SK-N-SH (cell line): ENCODE data around the gene RSRC1. TPM values are rescaled to one million over a fixed set of nuclear protein-coding genes. Genes with fewer than 3 reads are reported as not detected.

Experiments
- CTCF ChIA-PET: fragments of 300-600, 350-600 bp; formaldehyde crosslinking; extraction: SDS; loops from one replicate; lab custom pipeline; 2021; lab: Yijun Ruan, JAX
- POLR2A ChIA-PET: fragments of 350-600 bp; sonication (Branson Sonifier 250); formaldehyde crosslinking; extraction: SDS; loops from one replicate; lab custom pipeline; 2020; ENCODE audit warnings: antibody characterized with exemption, inconsistent platforms; lab: Yijun Ruan, JAX
- DNase-seq: peaks from one replicate; pipeline ENCODE4 v3.0.0; 2012
- H2AFZ ChIP-seq: fragments of 200-600 bp; sonication (generic); 2 replicates; pipeline ENCODE4 v1.8.1; 2016; ENCODE audit warnings: antibody characterized with exemption, mild to moderate bottlenecking, low read depth
- H3F3A ChIP-seq: fragments of 200-600 bp; sonication (generic); replicated peaks from 2 replicates; pipeline ENCODE3; 2016; ENCODE audit warnings: antibody characterized with exemption, mild to moderate bottlenecking; ENCODE audit not compliant: insufficient read depth
- H3K27ac ChIP-seq, 2 experiments: fragments of 200-500 bp in 1 of 2; fragments of 200-600 bp in 1 of 2; sonication (Bioruptor generic) in 1 of 2; sonication (generic), shearing (Covaris generic) in 1 of 2; 2 replicates each; pipeline versions ENCODE4 v1.5.1 to v1.6.1; 2014 to 2016; ENCODE audit warnings: low read depth in 2 of 2, inconsistent platforms in 1 of 2, low read length in 1 of 2, mild to moderate bottlenecking in 1 of 2, mixed read lengths in 1 of 2
- H3K27me3 ChIP-seq: fragments of 200-600 bp; sonication (generic), shearing (Covaris generic); 2 replicates; pipeline ENCODE4 v1.6.1; 2016; ENCODE audit warnings: mixed run types; ENCODE audit not compliant: insufficient read depth
- H3K36me3 ChIP-seq, 2 experiments: fragments of 200-500 bp in 1 of 2; fragments of 200-600 bp in 1 of 2; sonication (Bioruptor generic) in 1 of 2; sonication (generic) in 1 of 2; replicated peaks in 1 of 2; 2 replicates each; pipeline versions ENCODE3 to v1.5.1; 2014 to 2016; ENCODE audit warnings: low read length in 1 of 2, mild to moderate bottlenecking in 1 of 2; ENCODE audit not compliant: insufficient read depth in 2 of 2, control insufficient read depth in 1 of 2
- H3K4me1 ChIP-seq, 2 experiments: fragments of 200-500 bp in 1 of 2; fragments of 200-600 bp in 1 of 2; sonication (Bioruptor generic) in 1 of 2; sonication (generic), shearing (Covaris generic) in 1 of 2; 2 replicates each; pipeline versions ENCODE4 v1.5.1 to v1.6.1; 2014 to 2016; ENCODE audit warnings: low read depth in 1 of 2, low read length in 1 of 2, mixed run types in 1 of 2; ENCODE audit not compliant: insufficient read depth in 2 of 2, control insufficient read depth in 1 of 2
- H3K4me2 ChIP-seq: fragments of 200-600 bp; sonication (generic), shearing (Covaris generic); 2 replicates; pipeline ENCODE4 v1.6.1; 2017; ENCODE audit warnings: mixed run types
- H3K4me3 ChIP-seq, 2 experiments: fragments of 200-500 bp in 1 of 2; fragments of 200-600 bp in 1 of 2; sonication (Bioruptor generic) in 1 of 2; sonication (generic), shearing (Covaris generic) in 1 of 2; 2 replicates each; pipeline versions ENCODE4 v1.5.1 to v1.8.1; 2014 to 2016; ENCODE audit warnings: low read depth in 2 of 2, inconsistent platforms in 1 of 2, low read length in 1 of 2, mild to moderate bottlenecking in 1 of 2, mixed read lengths in 1 of 2, moderate library complexity in 1 of 2
- H3K79me2 ChIP-seq: fragments of 200-600 bp; sonication (generic); 2 replicates; pipeline ENCODE4 v1.8.1; 2017; ENCODE audit warnings: mild to moderate bottlenecking; ENCODE audit not compliant: insufficient read depth
- H3K9ac ChIP-seq: fragments of 200-600 bp; sonication (generic); 2 replicates; pipeline ENCODE4 v1.6.1; 2017; ENCODE audit warnings: mixed run types
- H3K9me2 ChIP-seq: fragments of 200-600 bp; sonication (generic); 2 replicates; pipeline ENCODE4 v1.6.1; 2017; ENCODE audit warnings: mixed run types
- H3K9me3 ChIP-seq: fragments of 200-600 bp; sonication (generic); 2 replicates; pipeline ENCODE4 v1.6.1; 2017; ENCODE audit warnings: mixed run types, mild to moderate bottlenecking, moderate library complexity
- H4K20me1 ChIP-seq: fragments of 200-600 bp; sonication (generic); 2 replicates; pipeline ENCODE4 v1.6.1; 2017; ENCODE audit warnings: mild to moderate bottlenecking, mixed run types; ENCODE audit not compliant: insufficient read depth
- CHD2 ChIP-seq: fragments of 150-350 bp; IDR thresholded peaks from 2 replicates; pipeline ENCODE4 v1.6.1; 2018; ENCODE audit warnings: low read length; ENCODE audit not compliant: partially characterized antibody
- CTCF ChIP-seq: fragments of 200-600 bp; sonication (generic); IDR thresholded peaks from 2 replicates; pipeline ENCODE4 v1.6.1; 2017; ENCODE audit warnings: antibody characterized with exemption, mild to moderate bottlenecking, moderate library complexity
- ELF1 ChIP-seq: IDR thresholded peaks from 2 replicates; pipeline ENCODE4 v1.4.0; 2012
- FOSL2 ChIP-seq: IDR thresholded peaks from 2 replicates; pipeline ENCODE4 v1.4.0; 2012; ENCODE audit warnings: low read depth, mild to moderate bottlenecking, moderate library complexity, borderline replicate concordance
- FOXM1 ChIP-seq: IDR thresholded peaks from 2 replicates; pipeline ENCODE4 v1.4.0; 2012; ENCODE audit warnings: low read depth, mild to moderate bottlenecking
- GABPA ChIP-seq: IDR thresholded peaks from 2 replicates; pipeline ENCODE4 v1.4.0; 2012; ENCODE audit warnings: low read depth, mild to moderate bottlenecking
- MAX ChIP-seq: IDR thresholded peaks from 2 replicates; pipeline ENCODE4 v1.4.0; 2012; ENCODE audit warnings: low read depth
- MEF2A ChIP-seq: IDR thresholded peaks from 2 replicates; pipeline ENCODE4 v1.4.0; 2012; ENCODE audit warnings: low read depth, borderline replicate concordance
- MXI1 ChIP-seq: IDR thresholded peaks from 2 replicates; pipeline ENCODE4 v1.6.1; 2012; ENCODE audit warnings: mild to moderate bottlenecking, low read depth, low read length, improper control_type of control experiment
- POLR2AphosphoS5 ChIP-seq: IDR thresholded peaks from 2 replicates; pipeline ENCODE4 v1.6.1; 2012; ENCODE audit warnings: low read depth, low read length
- REST ChIP-seq: IDR thresholded peaks from 2 replicates; pipeline ENCODE4 v1.6.1; 2012; ENCODE audit warnings: mild to moderate bottlenecking, low read depth, low read length, moderate library complexity
- RXRA ChIP-seq: IDR thresholded peaks from 2 replicates; pipeline ENCODE4 v1.4.0; 2012; ENCODE audit warnings: low read depth, mild to moderate bottlenecking, borderline replicate concordance
- SIN3A ChIP-seq: IDR thresholded peaks from 2 replicates; pipeline ENCODE4 v1.6.1; 2012; ENCODE audit warnings: low read depth, mild to moderate bottlenecking, low read length, moderate library complexity, borderline replicate concordance
- SMC3 ChIP-seq: IDR thresholded peaks from 2 replicates; pipeline ENCODE4 v1.6.1; 2012; ENCODE audit warnings: low read depth, low read length, improper control_type of control experiment
- TAF1 ChIP-seq: IDR thresholded peaks from 2 replicates; pipeline ENCODE4 v1.6.1; 2012; ENCODE audit warnings: low read depth, mild to moderate bottlenecking, low read length, moderate library complexity, borderline replicate concordance
- TEAD4 ChIP-seq: IDR thresholded peaks from 2 replicates; pipeline ENCODE4 v1.4.0; 2012; ENCODE audit warnings: mild to moderate bottlenecking, borderline replicate concordance; ENCODE audit not compliant: insufficient read depth
- USF2 ChIP-seq: fragments of 150-350 bp; IDR thresholded peaks from 2 replicates; pipeline ENCODE4 v1.6.1; 2017; ENCODE audit warnings: antibody characterized with exemption, low read length, low read depth, borderline replicate concordance
- YY1 ChIP-seq: IDR thresholded peaks from 2 replicates; pipeline ENCODE4 v1.4.0; 2012; ENCODE audit warnings: low read depth, mild to moderate bottlenecking
- ZBTB33 ChIP-seq: IDR thresholded peaks from 2 replicates; pipeline ENCODE4 v1.4.0; 2012; ENCODE audit warnings: low read depth, borderline replicate concordance
- WGBS: methylation state at CpG from one replicate; pipeline ENCODE4 v1.1.6; 2017; ENCODE audit warnings: low lambda C conversion rate; 5-methylcytosine and 5-hydroxymethylcytosine counted together
- polyA plus RNA-seq, 3 experiments: library from polyadenylated mRNA; depleted of rRNA; stranded (reverse); fragments of >200 nt; gene quantifications; 2 replicates each; pipeline ENCODE4 v1.2.3, GENCODE V29; 2012

RSRC1 gene
- polyA plus RNA-seq, 1 of the 3 experiments (the other 2 are of a cell fraction): 4.5 TPM

- H3K4me1 ChIP-seq: peaks cover 0 to 17% of the 10 kb centered on the region in 2 experiments; a peak in 2 of 4 replicates
- H3K4me3 ChIP-seq: no peak overlapping the region
- no peaks in the 10 kb centered on the region for H3K9me3 ChIP-seq
- no peaks in the 10 kb centered on the region for H3K36me3 ChIP-seq
- H3K27ac ChIP-seq: peak overlapping the region in 1 of 2 experiments; percentile 53; a peak in 2 of 4 replicates
- CTCF ChIA-PET: no interaction called here
- no peaks in the 10 kb centered on the region for H3F3A ChIP-seq
- no peak overlapping the region for H2AFZ ChIP-seq
- H3K4me2 ChIP-seq: no peak overlapping the region
- no peaks in the 10 kb centered on the region for H3K79me2 ChIP-seq
- H3K9me2 ChIP-seq: no peaks in the 10 kb centered on the region
- POLR2A ChIA-PET: no interaction called here
- H3K9ac ChIP-seq: no peak overlapping the region
- no peaks in the 10 kb centered on the region for H4K20me1 ChIP-seq
- WGBS: 95% methylated on average over 2 of the region's 2 CpGs
- DNase-seq: no peak
- TF ChIP-seq REST (no peak), CHD2 (no peak), ELF1 (no peak), ZBTB33 (no peak), FOXM1 (no peak), MXI1 (no peak), TEAD4 (no peak)
- H3K27me3 ChIP-seq: no peaks in the 10 kb centered on the region
Observed at GRCh38 chr3:158479051-158479450, 369.2 kb downstream of the RSRC1 start.

GRCh38 chr3:158483701-158484235, 373.9 kb downstream of the RSRC1 start:
- no peaks in the 10 kb centered on the region for H3K79me2 ChIP-seq
- H3K4me2 ChIP-seq: no peak overlapping the region
- no peak overlapping the region for H3K9ac ChIP-seq
- H3F3A ChIP-seq: no peaks in the 10 kb centered on the region
- no peaks in the 10 kb centered on the region for H3K9me3 ChIP-seq
- ChIA-PET CTCF (interaction anchor here (0.6 to 3.6 kb wide), 3 partner anchors 11 to 49 kb away, joined by 3 to 14 read pairs (median 3); no protein-coding TSS in a partner anchor), POLR2A (no interaction called here)
- no peaks in the 10 kb centered on the region for H3K27me3 ChIP-seq
- WGBS: 82% methylated on average over 7 of the region's 7 CpGs
- no peak overlapping the region for H2AFZ ChIP-seq
- peaks cover 11 to 25% of the 10 kb centered on the region in 2 experiments; a peak in 3 of 4 replicates for H3K4me1 ChIP-seq
- H3K4me3 ChIP-seq: no peak overlapping the region
- DNase-seq: no peak
- no peaks in the 10 kb centered on the region for H3K9me2 ChIP-seq
- H4K20me1 ChIP-seq: no peaks in the 10 kb centered on the region
- H3K36me3 ChIP-seq: no peaks in the 10 kb centered on the region
- H3K27ac ChIP-seq: peak overlapping the region in 1 of 2 experiments; percentile 67; a peak in 1 of 4 replicates
- TF ChIP-seq MXI1 (no peak), TAF1 (no peak), SMC3 (no peak), SIN3A (no peak), USF2 (no peak), GABPA (no peak), FOSL2 (no peak), POLR2AphosphoS5 (no peak), YY1 (no peak), RXRA (no peak), CHD2 (no peak), MAX (no peak), CTCF (no peak), MEF2A (no peak)
